ENCODE measurements around the gene CD80.

Gene CD80

GRCh38 chr3:119490153-119490552 is 69.3 kb downstream of the CD80 start:
- no peak for DNase-seq

- no peak for DNase-seq
Observed at GRCh38 chr3:119485563-119485962, 73.9 kb downstream of the CD80 start.

GRCh38 chr3:119483101-119483500 is 76.3 kb downstream of the CD80 start:
- DNase-seq = no peak

GRCh38 chr3:119481079-119481478 is 78.3 kb downstream of the CD80 start:
- DNase-seq = no peak
